Activated naive CD8-positive, alpha-beta T cell treated with anti-CD3 and anti-CD28 coated beads for 36 hours (primary cell): ENCODE measurements around the gene SKAP1. TPM values are rescaled to one million over a fixed set of nuclear protein-coding genes. Genes with fewer than 3 reads are reported as not detected.

Experiments used
- DNase-seq: peaks from one replicate; pipeline ENCODE4 v3.0.0; 2021
- H3K27ac Mint-ChIP-seq: one replicate; pipeline ENCODE4 v1.8.0; 2022; ENCODE audit warnings: mild to moderate bottlenecking, moderate library complexity, mixed read lengths
- H3K27me3 Mint-ChIP-seq: one replicate; pipeline ENCODE4 v1.8.0; 2022; ENCODE audit warnings: mild to moderate bottlenecking, mixed read lengths
- H3K36me3 Mint-ChIP-seq: one replicate; pipeline ENCODE4 v1.8.0; 2021; ENCODE audit warnings: mild to moderate bottlenecking, mixed read lengths
- H3K4me1 Mint-ChIP-seq: one replicate; pipeline ENCODE4 v1.8.0; 2021; ENCODE audit warnings: mixed read lengths
- H3K4me3 Mint-ChIP-seq: one replicate; pipeline ENCODE4 v1.8.0; 2022; ENCODE audit warnings: mild to moderate bottlenecking, moderate library complexity, mixed read lengths
- H3K9me3 Mint-ChIP-seq: one replicate; pipeline ENCODE4 v1.8.0; 2022; ENCODE audit warnings: mixed read lengths
- total RNA-seq, 2 experiments: library from RNA; stranded (reverse); gene quantifications; one replicate each; pipeline ENCODE4 v1.2.3, GENCODE V29; 2021

SKAP1 gene
- total RNA-seq, 2 experiments from 2014 or later, result 54.2 to 55.4 TPM

DNA sequence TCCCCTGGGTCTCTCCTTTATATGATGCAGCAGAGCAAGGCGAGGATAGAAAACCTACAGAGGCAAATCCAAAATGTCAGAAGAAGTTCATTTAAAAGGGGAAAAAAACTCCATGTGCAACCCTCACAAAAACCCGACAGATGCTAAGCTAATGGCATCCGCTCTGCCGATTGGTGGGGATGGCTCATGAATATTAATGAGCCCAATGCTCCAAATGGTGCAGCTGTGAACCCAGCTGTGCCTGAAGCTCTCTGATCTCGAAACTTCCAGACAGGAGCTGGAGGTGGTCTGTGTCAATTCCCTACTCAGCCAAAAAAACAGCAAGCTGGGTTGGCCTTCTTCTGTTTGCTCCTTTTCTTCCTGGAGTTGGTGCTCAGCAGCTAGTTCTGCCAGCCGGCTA, 306.9 kb downstream of the SKAP1 start:
- Mint-ChIP-seq H3K9me3 (no peaks in the 10 kb centered on the region), H3K4me1 (no peaks in the 10 kb centered on the region), H3K36me3 (peaks cover 7% of the 10 kb centered on the region), H3K4me3 (no peak overlapping the region), H3K27me3 (no peaks in the 10 kb centered on the region), H3K27ac (no peak overlapping the region)
- DNase-seq, result no peak

DNA sequence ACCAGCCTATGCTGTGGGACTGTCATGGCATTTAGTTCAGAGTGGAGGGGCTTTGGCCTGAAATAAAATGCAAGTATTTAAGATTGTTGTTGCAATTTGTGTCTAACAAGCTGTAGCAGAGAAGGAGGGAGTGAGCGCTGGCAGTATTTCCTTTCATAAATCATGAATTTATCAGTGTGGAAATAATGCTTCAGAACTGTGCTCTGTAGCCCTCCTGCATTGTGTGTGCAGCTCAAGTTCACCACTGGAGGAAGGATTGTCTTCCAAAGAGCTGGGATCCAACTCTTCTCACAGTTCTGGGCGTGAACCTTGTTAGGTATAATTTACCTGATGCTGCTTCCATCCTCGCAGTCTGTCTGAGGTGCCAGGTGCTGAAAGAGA, 307.4 kb downstream of the SKAP1 start:
- Mint-ChIP-seq H3K36me3 (peaks cover 7% of the 10 kb centered on the region), H3K4me3 (no peak overlapping the region), H3K27ac (no peak overlapping the region), H3K4me1 (no peaks in the 10 kb centered on the region), H3K27me3 (no peaks in the 10 kb centered on the region), H3K9me3 (no peaks in the 10 kb centered on the region)
- DNase-seq, result no peak

DNA sequence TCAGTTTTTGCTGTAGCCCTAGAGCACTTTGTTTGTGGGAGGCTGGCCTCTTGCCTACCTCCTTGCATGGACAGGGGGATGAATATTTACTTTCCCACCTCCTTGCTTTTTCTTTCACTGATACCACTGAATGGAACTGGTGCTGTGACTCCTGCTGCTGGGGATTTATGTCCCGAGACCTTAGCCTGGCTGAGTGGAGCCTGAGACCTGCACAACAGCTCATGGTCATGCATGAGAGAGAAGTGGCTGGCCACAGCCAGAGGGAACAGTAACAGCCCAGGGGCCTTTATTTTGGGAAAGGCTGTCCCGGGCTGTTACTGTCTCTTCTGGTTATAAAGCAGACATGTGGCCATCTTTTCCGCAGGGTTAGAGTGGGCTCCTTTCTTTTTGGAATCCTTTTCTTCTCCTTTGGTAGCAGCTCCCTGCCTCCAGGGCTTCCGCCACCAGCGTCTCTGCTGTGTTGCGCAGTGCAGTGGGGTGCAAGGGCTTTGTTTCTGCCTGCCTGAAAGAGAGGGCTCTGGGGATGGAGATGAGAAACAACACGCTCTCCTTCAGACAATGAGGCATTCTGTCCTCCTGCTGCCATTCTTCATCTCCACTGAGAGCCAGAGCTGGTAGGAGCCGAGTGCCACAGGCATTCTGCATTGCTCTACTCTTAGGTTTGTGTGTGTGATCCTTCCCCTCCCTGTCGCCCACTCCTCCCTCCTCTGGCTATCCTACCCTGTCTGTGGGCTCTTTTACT, 307.9 kb downstream of the SKAP1 start:
- Mint-ChIP-seq H3K27me3 (no peaks in the 10 kb centered on the region), H3K9me3 (no peaks in the 10 kb centered on the region), H3K4me1 (no peaks in the 10 kb centered on the region), H3K4me3 (no peak overlapping the region), H3K27ac (no peak overlapping the region), H3K36me3 (peaks cover 7% of the 10 kb centered on the region)
- DNase-seq, result no peak

DNA sequence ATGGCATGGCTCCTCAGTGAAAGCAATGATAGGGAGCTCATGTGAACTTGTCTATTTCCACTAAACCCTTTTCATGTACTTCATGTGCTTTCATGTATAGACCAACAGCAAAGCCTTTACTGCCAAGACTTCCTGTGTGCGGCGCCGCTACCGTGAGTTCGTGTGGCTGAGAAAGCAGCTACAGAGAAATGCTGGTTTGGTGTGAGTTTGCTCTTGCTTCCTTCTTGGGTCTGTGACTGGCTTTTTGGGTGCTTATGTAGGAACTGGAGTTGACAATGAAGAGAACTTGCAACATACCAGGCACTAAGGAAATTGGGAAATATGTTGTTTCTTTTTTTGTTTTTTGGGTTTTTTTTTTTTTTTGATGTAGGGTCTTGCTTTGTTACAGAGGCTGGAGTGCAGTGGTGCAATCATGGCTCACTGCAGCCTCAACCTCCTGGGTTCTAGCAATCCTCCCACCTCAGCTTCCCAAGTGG, 316.8 kb downstream of the SKAP1 start:
- peaks cover 31% of the 10 kb centered on the region for H3K36me3 Mint-ChIP-seq
- peak; percentile 48 for DNase-seq
- H3K9me3 Mint-ChIP-seq, result peaks cover 3% of the 10 kb centered on the region
- H3K4me1 Mint-ChIP-seq, result peaks cover 46% of the 10 kb centered on the region
- H3K27ac Mint-ChIP-seq, result peak overlapping the region; percentile 89
- no peaks in the 10 kb centered on the region for H3K27me3 Mint-ChIP-seq
- H3K4me3 Mint-ChIP-seq, result peak overlapping the region; percentile 51

DNA sequence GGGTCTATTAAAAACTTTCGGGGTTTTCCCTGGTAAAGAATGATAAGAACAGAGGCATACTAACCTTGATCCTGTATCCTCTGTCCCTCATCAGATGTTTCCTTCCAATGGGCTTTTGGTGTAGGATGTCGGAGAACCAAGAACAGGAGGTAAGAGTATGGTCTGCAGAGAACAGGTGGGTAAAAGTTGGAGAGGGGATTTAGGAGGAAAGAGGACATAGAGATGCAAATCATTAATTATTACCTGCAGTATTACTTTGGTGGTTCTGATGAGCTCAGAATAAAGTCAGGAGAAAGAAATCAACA, 318.1 kb downstream of the SKAP1 start:
- peaks cover 46% of the 10 kb centered on the region for H3K4me1 Mint-ChIP-seq
- H3K4me3 Mint-ChIP-seq, result peak overlapping the region; percentile 68
- peak overlapping the region; percentile 89 for H3K27ac Mint-ChIP-seq
- H3K9me3 Mint-ChIP-seq, result peaks cover 3% of the 10 kb centered on the region
- H3K27me3 Mint-ChIP-seq, result no peaks in the 10 kb centered on the region
- DNase-seq, result no peak
- peaks cover 31% of the 10 kb centered on the region for H3K36me3 Mint-ChIP-seq

DNA sequence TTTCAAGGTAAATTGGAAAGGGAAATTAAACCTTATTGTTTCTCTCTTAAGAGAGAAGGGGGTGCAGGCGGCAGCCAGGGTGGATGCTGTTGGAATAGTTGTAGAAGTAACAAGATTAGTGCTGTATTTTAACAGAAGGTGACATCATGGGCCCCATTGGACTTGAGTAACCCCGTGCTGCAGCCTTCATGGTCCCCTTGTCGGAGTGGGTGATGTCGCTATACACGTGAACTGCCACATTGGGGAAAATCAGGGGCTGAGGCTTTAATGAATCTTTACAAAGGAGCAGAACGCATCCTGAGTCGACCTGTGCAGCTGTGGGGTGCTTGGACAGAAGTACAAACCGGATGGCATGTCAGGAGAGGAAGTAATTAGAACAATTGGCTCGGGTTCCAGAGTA, 319.3 kb downstream of the SKAP1 start:
- Mint-ChIP-seq H3K4me1 (peaks cover 49% of the 10 kb centered on the region), H3K4me3 (peak overlapping the region; percentile 43), H3K9me3 (peaks cover 3% of the 10 kb centered on the region), H3K27ac (peak overlapping the region; percentile 89), H3K27me3 (no peaks in the 10 kb centered on the region), H3K36me3 (peaks cover 31% of the 10 kb centered on the region)
- DNase-seq, result no peak

DNA sequence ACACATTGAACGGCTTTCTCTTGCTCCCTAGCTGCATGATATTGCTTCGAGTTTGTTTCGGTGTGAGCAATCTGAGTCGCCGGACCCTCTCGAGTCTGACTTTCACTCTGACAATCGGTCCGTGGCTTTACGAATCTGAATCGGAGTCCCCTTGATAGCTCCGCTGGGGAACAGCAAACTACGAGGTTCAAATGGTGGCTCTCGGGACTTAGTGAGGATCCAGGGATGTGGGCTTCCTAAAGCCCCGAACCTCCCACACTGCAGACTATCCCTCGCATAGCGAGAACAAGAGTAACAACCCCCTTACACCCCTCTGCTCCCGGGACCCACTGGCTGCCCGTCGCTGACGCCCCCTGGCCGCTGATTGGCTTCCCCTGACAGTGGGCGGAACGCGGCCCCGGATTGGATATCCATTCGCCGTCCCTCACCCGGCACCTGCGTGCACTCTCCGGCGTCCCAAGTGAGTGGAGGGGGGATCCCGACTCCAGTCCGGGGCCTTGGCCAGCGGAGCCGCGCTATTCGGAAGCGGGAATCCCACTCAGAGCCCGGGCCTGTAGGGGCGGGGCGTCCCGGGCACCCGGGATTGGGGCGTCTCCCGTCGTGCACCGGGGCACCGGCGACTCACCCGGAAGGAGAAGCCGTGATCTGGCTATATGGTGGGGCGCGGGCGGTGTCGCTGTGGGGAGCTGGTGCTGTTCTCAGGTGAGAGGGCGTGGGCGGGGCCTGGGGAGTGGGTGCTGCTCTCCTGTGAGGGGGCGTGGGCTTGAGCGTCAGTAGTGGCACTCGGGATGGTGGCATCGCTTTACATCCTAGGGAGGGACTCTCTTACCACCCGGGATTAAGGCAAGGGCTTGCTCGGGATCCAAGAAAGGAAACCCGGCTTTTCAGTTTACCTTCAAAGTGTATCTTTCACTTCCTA, 322.6 kb downstream of the SKAP1 start, which contains the start of gene SNX11:
TSS of gene SNX11 (plus strand) at position 630 of the 919 bp plus-strand sequence. CDS start 4,278 bp downstream, outside the sequence.
- Mint-ChIP-seq H3K4me1 (peaks cover 47% of the 10 kb centered on the region), H3K36me3 (peaks cover 19% of the 10 kb centered on the region), H3K27ac (peak within 1 kb of the TSS; percentile 97), H3K4me3 (peak within 1 kb of the TSS; percentile 99), H3K9me3 (peaks cover 7% of the 10 kb centered on the region), H3K27me3 (no peaks in the 10 kb centered on the region)
- DNase-seq, result peak; percentile 94

DNA sequence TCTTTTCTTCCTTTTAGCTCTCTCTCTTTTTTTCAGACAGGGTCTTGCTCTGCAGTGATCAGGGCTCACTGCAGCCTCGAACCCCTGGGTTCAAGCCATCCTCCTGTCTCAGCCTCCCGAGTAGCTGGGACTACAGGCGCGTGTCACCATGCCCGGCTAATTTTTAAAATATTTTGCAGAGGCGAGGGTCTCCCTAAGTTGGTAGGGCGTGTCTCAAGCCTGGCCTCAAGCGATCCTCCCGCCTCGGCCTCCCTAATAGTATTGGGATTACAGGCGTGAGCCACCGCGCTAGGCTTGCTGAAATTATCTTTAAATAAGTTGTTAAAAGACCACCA, 323.2 kb downstream of the SKAP1 start:
- peak overlapping the region; percentile 97 for H3K27ac Mint-ChIP-seq
- H3K27me3 Mint-ChIP-seq, result no peaks in the 10 kb centered on the region
- peak overlapping the region; percentile 99 for H3K4me3 Mint-ChIP-seq
- peaks cover 13% of the 10 kb centered on the region for H3K36me3 Mint-ChIP-seq
- peaks cover 44% of the 10 kb centered on the region for H3K4me1 Mint-ChIP-seq
- H3K9me3 Mint-ChIP-seq, result peaks cover 4% of the 10 kb centered on the region
- DNase-seq, result no peak

DNA sequence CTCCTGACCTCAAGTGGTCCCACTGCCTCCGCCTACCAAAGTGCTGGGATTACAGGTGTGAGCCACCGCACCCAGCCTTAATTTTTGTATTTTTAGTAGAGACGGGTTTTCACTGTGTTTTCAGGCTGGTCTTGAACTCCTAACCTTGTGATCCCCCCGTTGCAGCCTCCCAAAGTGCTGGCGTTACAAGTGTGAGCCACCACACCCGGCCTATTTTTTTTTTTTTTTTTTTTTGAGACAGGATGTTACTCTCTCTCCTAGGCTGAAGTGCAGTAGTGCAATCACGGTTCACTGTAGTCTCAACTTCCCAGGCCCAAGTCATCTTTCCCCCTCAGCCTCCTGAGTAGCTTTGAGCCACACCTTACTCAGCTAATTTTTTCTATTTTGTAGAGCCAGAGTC, 325.6 kb downstream of the SKAP1 start:
- Mint-ChIP-seq H3K27ac (no peak overlapping the region), H3K36me3 (peaks cover 6% of the 10 kb centered on the region), H3K9me3 (peaks cover 4% of the 10 kb centered on the region), H3K27me3 (no peaks in the 10 kb centered on the region), H3K4me1 (peaks cover 31% of the 10 kb centered on the region), H3K4me3 (no peak overlapping the region)
- DNase-seq, result no peak

DNA sequence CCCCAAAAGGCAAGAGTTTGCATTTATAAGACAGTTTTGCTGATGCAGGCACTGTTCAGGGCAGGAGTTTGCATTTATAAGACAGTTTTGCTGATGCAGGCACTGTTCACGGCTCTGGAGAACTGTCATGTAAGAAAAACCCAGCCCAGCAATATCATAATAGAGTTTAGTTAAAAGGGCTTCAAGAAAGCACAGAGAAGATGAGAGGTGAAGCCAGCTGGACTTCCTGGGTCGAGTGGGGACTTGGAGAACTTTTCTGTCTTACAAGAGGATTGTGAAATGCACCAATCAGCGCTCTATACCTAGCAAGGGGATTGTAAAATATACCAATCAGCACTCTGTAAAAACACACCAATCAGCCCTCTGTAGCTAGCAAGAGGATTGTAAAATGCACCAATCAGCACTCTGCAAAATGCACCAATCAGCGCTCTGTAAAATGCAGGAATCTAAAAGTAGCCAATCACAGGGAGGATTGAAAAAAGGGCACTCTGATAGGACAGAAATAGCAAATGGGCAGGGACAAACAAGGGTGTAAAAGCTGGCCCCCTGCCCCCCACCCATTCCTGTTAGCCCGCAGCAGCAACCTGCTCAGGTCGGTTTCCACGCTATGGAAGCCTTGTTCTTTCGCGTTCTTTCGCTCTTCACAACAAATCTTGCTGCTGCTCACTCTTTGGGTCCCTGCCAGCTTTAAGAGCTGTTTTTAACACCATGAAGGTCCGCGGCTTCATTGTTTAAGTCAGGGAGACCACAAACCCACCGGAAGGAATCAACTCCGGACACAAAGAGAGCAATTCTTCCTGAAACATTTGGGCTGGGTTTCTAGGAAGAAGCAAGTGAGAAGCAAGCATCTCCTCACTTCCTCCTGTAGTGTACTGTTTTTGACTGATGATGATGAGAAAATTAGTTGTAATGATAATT, 327.0 kb downstream of the SKAP1 start:
- Mint-ChIP-seq H3K27me3 (no peaks in the 10 kb centered on the region), H3K36me3 (peaks cover 6% of the 10 kb centered on the region), H3K27ac (no peak overlapping the region), H3K9me3 (peaks cover 4% of the 10 kb centered on the region), H3K4me3 (peak overlapping the region; percentile 52), H3K4me1 (peaks cover 23% of the 10 kb centered on the region)
- DNase-seq, result peak; percentile 32

DNA sequence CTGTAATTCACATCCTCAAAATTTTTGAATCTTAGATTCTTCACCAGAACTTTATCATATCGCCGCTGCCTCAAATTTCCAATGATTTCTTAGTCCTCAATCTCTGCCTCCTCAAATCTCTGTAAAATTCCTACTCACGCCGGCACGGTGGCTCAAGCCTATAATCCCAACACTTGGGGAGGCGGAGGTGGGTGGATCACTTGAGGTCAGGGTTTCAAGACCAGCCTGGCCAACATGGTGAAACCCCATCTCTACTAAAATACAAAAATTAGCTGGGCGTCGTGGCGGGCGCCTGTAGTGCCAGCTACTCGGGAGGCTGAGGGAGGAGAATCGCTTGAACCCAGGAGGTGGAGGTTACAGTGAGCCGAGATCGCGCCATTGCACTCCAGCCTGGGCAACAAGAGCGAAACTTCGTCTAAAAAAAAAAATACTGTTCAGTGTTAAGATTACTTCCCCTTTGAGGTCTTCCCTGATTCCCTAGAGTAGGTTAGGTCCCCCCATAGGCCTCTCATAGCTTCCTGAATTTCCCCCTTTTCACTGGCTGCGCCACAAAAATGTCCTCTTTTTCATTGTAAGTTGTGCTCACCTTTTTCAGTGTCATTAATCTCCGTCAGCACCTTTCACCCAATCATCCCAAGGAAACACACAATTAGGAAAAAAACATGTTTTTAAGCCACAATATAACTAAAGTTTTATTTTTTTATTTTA, 327.8 kb downstream of the SKAP1 start:
- H3K4me1 Mint-ChIP-seq, result peaks cover 25% of the 10 kb centered on the region
- H3K9me3 Mint-ChIP-seq, result peaks cover 4% of the 10 kb centered on the region
- H3K27me3 Mint-ChIP-seq, result no peaks in the 10 kb centered on the region
- peaks cover 6% of the 10 kb centered on the region for H3K36me3 Mint-ChIP-seq
- H3K4me3 Mint-ChIP-seq, result peak overlapping the region; percentile 68
- H3K27ac Mint-ChIP-seq, result no peak overlapping the region
- DNase-seq, result no peak

DNA sequence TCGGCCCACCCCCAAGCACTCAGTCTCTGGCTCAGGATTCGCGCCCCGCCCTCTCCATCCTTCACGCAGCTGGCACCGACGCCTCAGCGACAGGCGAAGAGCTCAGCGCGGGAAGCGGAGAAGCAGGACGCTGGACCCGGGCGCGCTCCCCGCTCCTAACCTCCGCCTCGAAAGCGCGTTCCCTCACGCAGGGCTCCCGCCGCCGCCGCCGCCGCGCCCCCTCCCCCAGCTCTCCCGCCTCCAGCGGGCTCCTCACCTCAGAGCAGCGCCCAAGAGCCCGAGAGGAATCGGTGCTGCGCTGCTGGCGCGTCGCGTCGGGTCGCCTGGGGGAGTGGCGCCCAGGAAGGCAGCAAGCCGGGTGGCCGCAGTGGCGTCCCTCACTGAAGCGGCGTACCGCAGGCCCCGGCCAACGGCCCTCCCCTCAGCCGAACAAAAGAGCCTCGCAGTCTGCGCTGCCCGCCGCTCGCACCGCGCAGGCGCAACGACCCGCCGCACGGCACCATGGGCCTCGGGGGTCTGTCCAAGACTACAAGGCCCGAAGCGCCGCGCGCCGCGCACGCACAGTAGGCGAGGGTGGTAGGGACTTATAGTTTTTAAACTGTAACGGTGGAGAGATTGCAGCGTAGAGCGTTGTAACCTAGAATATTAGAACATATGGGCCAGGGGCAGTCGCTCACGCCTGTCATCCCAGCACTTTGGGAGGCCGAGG, 328.8 kb downstream of the SKAP1 start, which contains the start of gene CBX1:
TSS of gene CBX1 (minus strand) at position 467 of the 709 bp plus-strand sequence. CDS start 24,474 bp downstream, outside the sequence.
- Mint-ChIP-seq H3K4me3 (peak within 1 kb of the TSS; percentile 100), H3K27ac (peak within 1 kb of the TSS; percentile 90), H3K4me1 (peaks cover 26% of the 10 kb centered on the region), H3K27me3 (no peaks in the 10 kb centered on the region), H3K9me3 (peaks cover 4% of the 10 kb centered on the region), H3K36me3 (peaks cover 6% of the 10 kb centered on the region)
- peak; percentile 97 for DNase-seq

DNA sequence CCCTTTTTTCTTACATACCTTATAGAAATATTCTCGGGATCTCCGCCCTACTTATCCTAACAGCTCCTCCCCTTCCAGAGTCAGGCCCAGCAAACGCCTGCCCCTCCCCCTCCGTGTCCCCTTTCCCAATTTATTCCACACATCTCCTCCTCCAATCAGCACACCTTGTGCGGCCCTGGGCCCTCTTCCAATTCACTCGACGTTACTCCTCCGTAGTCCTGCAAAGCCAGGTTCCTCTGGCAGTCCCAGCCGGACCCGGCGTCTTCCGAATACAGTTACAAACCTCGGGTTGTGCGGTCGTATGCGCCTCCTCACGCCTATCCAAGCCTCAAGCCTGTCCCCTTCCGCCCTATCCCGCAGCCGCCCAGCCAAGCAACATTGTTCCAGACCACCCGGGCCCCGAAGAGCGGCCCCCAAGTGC, 329.4 kb downstream of the SKAP1 start:
- Mint-ChIP-seq H3K4me1 (peaks cover 31% of the 10 kb centered on the region), H3K27ac (peak overlapping the region; percentile 90), H3K9me3 (peaks cover 4% of the 10 kb centered on the region), H3K4me3 (peak overlapping the region; percentile 100), H3K36me3 (peaks cover 6% of the 10 kb centered on the region), H3K27me3 (no peaks in the 10 kb centered on the region)
- no peak for DNase-seq
